ENCODE measurements around the gene ETFA. TPM values are rescaled to one million over a fixed set of nuclear protein-coding genes. Genes with fewer than 3 reads are reported as not detected.

Gene ETFA
- total and polyA plus RNA-seq, 10 donors, result 49.7 to 98.5 (median 80.5) TPM

GRCh38 chr15:76342058-76342381 is 30.8 kb upstream of the ETFA start:
- no peaks in the 10 kb centered on the region for H3K36me3 ChIP-seq
- intact Hi-C loops (cut with DNase I; ENCODE audit: low total_unique reads), result no loop called here
- no peak for DNase-seq
- peaks cover 0 to 11% (median 0%) of the 10 kb centered on the region in 8 donors for H3K9me3 ChIP-seq
- H3K27ac ChIP-seq, result no peak overlapping the region
- TF ChIP-seq POLR2A (IDR thresholded peaks at IDR 0.05) (no peak), CTCF (IDR thresholded peaks at IDR 0.05 in 8 of 11, conservative IDR thresholded peaks at IDR 0.05 in 3 of 11) (no peak), POLR2AphosphoS5 (IDR thresholded peaks at IDR 0.05) (no peak)
- peaks cover 44 to 100% (median 100%) of the 10 kb centered on the region in 7 donors for H3K27me3 ChIP-seq (replicated peaks in 1 of 7)
- 8 to 34% (median 17%) methylated on average over 20 of the region's 20 CpGs for WGBS, 5 donors
- peak overlapping the region in 2 of 8 donors; percentile 15 to 65 for H3K4me3 ChIP-seq
- H3K4me1 ChIP-seq, result peaks cover 60 to 88% (median 81%) of the 10 kb centered on the region in 6 donors

GRCh38 chr15:76341366-76342057 is 30.2 kb upstream of the ETFA start:
- peaks cover 0 to 11% (median 0%) of the 10 kb centered on the region in 8 donors for H3K9me3 ChIP-seq
- H3K4me3 ChIP-seq, result peak overlapping the region in 5 of 8 donors; percentile 46 to 65 (median 51)
- H3K27ac ChIP-seq, result no peak overlapping the region
- H3K4me1 ChIP-seq, result peaks cover 60 to 88% (median 81%) of the 10 kb centered on the region in 6 donors
- intact Hi-C loops (cut with DNase I; ENCODE audit: low total_unique reads), result no loop called here
- no peak for TF ChIP-seq POLR2AphosphoS5 (IDR thresholded peaks at IDR 0.05)
- no peak for TF ChIP-seq CTCF (IDR thresholded peaks at IDR 0.05 in 8 of 11, conservative IDR thresholded peaks at IDR 0.05 in 3 of 11)
- no peak for TF ChIP-seq POLR2A (IDR thresholded peaks at IDR 0.05)
- WGBS, 5 donors, result 10 to 29% (median 11%) methylated on average over 20 to 42 of the region's 42 CpGs
- DNase-seq, result no peak
- H3K36me3 ChIP-seq, result no peaks in the 10 kb centered on the region
- H3K27me3 ChIP-seq (replicated peaks in 1 of 7), result peaks cover 40 to 100% (median 100%) of the 10 kb centered on the region in 7 donors

- H3K4me1 ChIP-seq, result peaks cover 57 to 88% (median 81%) of the 10 kb centered on the region in 6 donors
- DNase-seq, result peak; percentile 86
- H3K27ac ChIP-seq, result no peak overlapping the region
- peaks cover 34 to 100% (median 100%) of the 10 kb centered on the region in 7 donors for H3K27me3 ChIP-seq (replicated peaks in 1 of 7)
- no peak for TF ChIP-seq POLR2AphosphoS5 (IDR thresholded peaks at IDR 0.05)
- TF ChIP-seq POLR2A (IDR thresholded peaks at IDR 0.05), result no peak
- TF ChIP-seq CTCF (IDR thresholded peaks at IDR 0.05 in 8 of 11, conservative IDR thresholded peaks at IDR 0.05 in 3 of 11), result peak in 7 of 11 experiments; percentile 9 to 35 (median 24)
- intact Hi-C loops (cut with DNase I; ENCODE audit: low total_unique reads), result no loop called here
- peaks cover 0 to 11% (median 0%) of the 10 kb centered on the region in 8 donors for H3K9me3 ChIP-seq
- WGBS, 5 donors, result 4 to 11% (median 6%) methylated on average over 9 to 35 of the region's 35 CpGs
- H3K4me3 ChIP-seq, result peak overlapping the region; percentile 28 to 65 (median 49)
- no peaks in the 10 kb centered on the region for H3K36me3 ChIP-seq
Measured at GRCh38 chr15:76340803-76341365, 29.6 kb upstream of the ETFA start.

- WGBS, 5 donors, result 1 to 4% (median 2%) methylated on average over 40 to 53 of the region's 53 CpGs
- Histone ChIP-seq H3K4me3 (peak overlapping the region; percentile 28 to 65 (median 49)), H3K4me1 (peaks cover 56 to 88% (median 81%) of the 10 kb centered on the region in 6 donors), H3K27ac (no peak overlapping the region), H3K36me3 (no peaks in the 10 kb centered on the region), H3K27me3 (replicated peaks in 1 of 7) (peaks cover 34 to 100% (median 100%) of the 10 kb centered on the region in 7 donors), H3K9me3 (peaks cover 0 to 11% (median 0%) of the 10 kb centered on the region in 8 donors)
- intact Hi-C loops (cut with DNase I; ENCODE audit: low total_unique reads), result no loop called here
- TF ChIP-seq CTCF (IDR thresholded peaks at IDR 0.05 in 8 of 11, conservative IDR thresholded peaks at IDR 0.05 in 3 of 11) (no peak), POLR2AphosphoS5 (IDR thresholded peaks at IDR 0.05) (peak; percentile 46 to 86 (median 67))
- peak; percentile 83 for DNase-seq
Measured at GRCh38 chr15:76340198-76340802, 29.0 kb upstream of the ETFA start.
